Occipital lobe (tissue), 2 donors: Measurements from ENCODE around the gene CYP27A1. TPM values are rescaled to one million over a fixed set of nuclear protein-coding genes. Genes with fewer than 3 reads are reported as not detected.

Experiments used
- DNase-seq: peaks from one replicate; lab custom pipeline; 2025; lab: John Stamatoyannopoulos, UW
- total RNA-seq: library from RNA; depleted of rRNA; stranded (reverse); fragments of >200 nt; gene quantifications from one replicate; pipeline ENCODE4 v1.2.3, GENCODE V29; 2014

CYP27A1 gene
- total RNA-seq, 1 donor from 2014 or later: 2.8 TPM

GRCh38 chr2:218773881-218774280 is 8.1 kb upstream of the CYP27A1 start:
- DNase-seq: no peak

- DNase-seq: no peak
Observed at GRCh38 chr2:218776488-218776887, 5.5 kb upstream of the CYP27A1 start.

- no peak for DNase-seq
Observed at GRCh38 chr2:218777276-218777990, 4.5 kb upstream of the CYP27A1 start.

- no peak for DNase-seq
Observed at GRCh38 chr2:218780046-218780445, 1.9 kb upstream of the CYP27A1 start.

GRCh38 chr2:218780851-218781690 is 876 bp upstream of the CYP27A1 start:
- DNase-seq: no peak

- no peak for DNase-seq
Observed at GRCh38 chr2:218782528-218782844, 539 bp downstream of the CYP27A1 start.

GRCh38 chr2:218783688-218784087 is 1.7 kb downstream of the CYP27A1 start:
- DNase-seq: no peak

- DNase-seq: no peak
Observed at GRCh38 chr2:218785103-218785502, 3.2 kb downstream of the CYP27A1 start.

- DNase-seq: no peak
Observed at GRCh38 chr2:218786133-218786532, 4.2 kb downstream of the CYP27A1 start.

- DNase-seq: no peak
Observed at GRCh38 chr2:218788529-218789255, 6.7 kb downstream of the CYP27A1 start.

- no peak for DNase-seq
Observed at GRCh38 chr2:218792433-218792832, 10.5 kb downstream of the CYP27A1 start.

- DNase-seq: no peak
Observed at GRCh38 chr2:218796691-218797090, 14.7 kb downstream of the CYP27A1 start.

GRCh38 chr2:218798767-218799504 is 17.0 kb downstream of the CYP27A1 start:
- no peak for DNase-seq

GRCh38 chr2:218799990-218800389 is 18.0 kb downstream of the CYP27A1 start:
- DNase-seq: no peak

GRCh38 chr2:218802386-218802994 is 20.5 kb downstream of the CYP27A1 start:
- DNase-seq: no peak

GRCh38 chr2:218804817-218805216 is 22.9 kb downstream of the CYP27A1 start:
- DNase-seq: no peak

GRCh38 chr2:218805627-218806026 is 23.7 kb downstream of the CYP27A1 start:
- no peak for DNase-seq

- DNase-seq: no peak
Observed at GRCh38 chr2:218806346-218806978, 24.5 kb downstream of the CYP27A1 start.

- no peak for DNase-seq
Observed at GRCh38 chr2:218807626-218808025, 25.7 kb downstream of the CYP27A1 start.

- DNase-seq: no peak
Observed at GRCh38 chr2:218809515-218809914, 27.6 kb downstream of the CYP27A1 start.

- no peak for DNase-seq
Observed at GRCh38 chr2:218810256-218810655, 28.3 kb downstream of the CYP27A1 start.
